ENCODE data around the gene PLCH1.

The PLCH1 gene

GRCh38 chr3:155635056-155635455 is 109.8 kb downstream of the PLCH1 start:
- TF ChIP-seq CTCF (IDR thresholded peaks at IDR 0.05) = no peak

- no peak for TF ChIP-seq CTCF (IDR thresholded peaks at IDR 0.05)
Observed at GRCh38 chr3:155634121-155634719, 110.7 kb downstream of the PLCH1 start.

- TF ChIP-seq CTCF (IDR thresholded peaks at IDR 0.05) = no peak
Observed at GRCh38 chr3:155631323-155632019, 113.4 kb downstream of the PLCH1 start.

- TF ChIP-seq CTCF (IDR thresholded peaks at IDR 0.05) = no peak
Observed at GRCh38 chr3:155629556-155629955, 115.3 kb downstream of the PLCH1 start.

GRCh38 chr3:155629056-155629455 is 115.8 kb downstream of the PLCH1 start:
- no peak for TF ChIP-seq CTCF (IDR thresholded peaks at IDR 0.05)

GRCh38 chr3:155619118-155619915 is 125.6 kb downstream of the PLCH1 start:
- TF ChIP-seq CTCF (IDR thresholded peaks at IDR 0.05) = no peak

- TF ChIP-seq CTCF (IDR thresholded peaks at IDR 0.05) = no peak
Observed at GRCh38 chr3:155618543-155618942, 126.3 kb downstream of the PLCH1 start.

Data from LNCAP (cell line).